H1 (cell line): ENCODE measurements around the gene BGLAP. TPM values are rescaled to one million over a fixed set of nuclear protein-coding genes. Genes with fewer than 3 reads are reported as not detected.

Experiments used
- CTCF ChIA-PET: fragments of 300-600 bp; sonication (Branson Sonifier 250); formaldehyde crosslinking; loops from one replicate; lab custom pipeline; 2021; ENCODE audit not compliant: partially characterized antibody; lab: Charles Lee
- POLR2A ChIA-PET: fragments of 300-600 bp; sonication (Branson Sonifier 250); formaldehyde crosslinking; loops from one replicate; lab custom pipeline; 2021; ENCODE audit warnings: inconsistent platforms; ENCODE audit not compliant: partially characterized antibody; lab: Charles Lee
- DNase-seq, 2 experiments: peaks; one replicate each; pipeline versions ENCODE4 v3.0.0 to v3.0.0-alpha.2; 2010 to 2022; ENCODE audit warnings: low spot score in 2 of 2, low read depth in 1 of 2, mixed read lengths in 1 of 2
- FAIRE-seq: peaks from 2 replicates; lab custom pipeline; 2011; peaks lifted over from hg19 to GRCh38; lab: Jason Lieb, UNC
- H2AFZ ChIP-seq: 2 replicates; pipeline ENCODE4 v1.8.1; 2012; ENCODE audit warnings: low read length, inconsistent platforms
- H2AK5ac ChIP-seq: 2 replicates; pipeline ENCODE4 v1.6.1; 2013; ENCODE audit warnings: low read depth, low read length
- H2BK120ac ChIP-seq: replicated peaks from 2 replicates; pipeline ENCODE3; 2013; ENCODE audit warnings: low read depth, low read length, inconsistent platforms
- H2BK12ac ChIP-seq: 2 replicates; pipeline ENCODE4 v1.6.1; 2013; ENCODE audit warnings: low read depth, low read length
- H2BK15ac ChIP-seq: 2 replicates; pipeline ENCODE4 v1.6.1; 2013; ENCODE audit warnings: low read length
- H2BK20ac ChIP-seq: 2 replicates; pipeline ENCODE4 v1.6.1; 2013; ENCODE audit warnings: low read length
- H2BK5ac ChIP-seq: 2 replicates; pipeline ENCODE4 v1.6.1; 2013; ENCODE audit warnings: low read depth, low read length
- H3K14ac ChIP-seq: 2 replicates; pipeline ENCODE4 v1.6.1; 2013; ENCODE audit warnings: inconsistent platforms; ENCODE audit not compliant: insufficient read length
- H3K18ac ChIP-seq: 2 replicates; pipeline ENCODE4 v1.6.1; 2013; ENCODE audit warnings: low read length; ENCODE audit errors: extremely low read depth
- H3K23ac ChIP-seq: 2 replicates; pipeline ENCODE4 v1.6.1; 2013; ENCODE audit warnings: inconsistent platforms; ENCODE audit not compliant: insufficient read length
- H3K23me2 ChIP-seq: 2 replicates; pipeline ENCODE4 v1.6.1; 2013; ENCODE audit warnings: low read depth, low read length
- H3K27ac ChIP-seq: 2 replicates; pipeline ENCODE4 v1.6.1; 2011; ENCODE audit warnings: low read depth, low read length, inconsistent platforms
- H3K27me3 ChIP-seq, 4 experiments: replicated peaks in 1 of 4; 1 replicate in 1 of 4; 2 replicates in 3 of 4; pipeline versions ENCODE4 v1.6.1 to v1.8.1; 2011 to 2013; ENCODE audit warnings: low read length in 3 of 4, mild to moderate bottlenecking in 3 of 4, inconsistent platforms in 2 of 4, mixed read lengths in 2 of 4, moderate library complexity in 1 of 4; ENCODE audit not compliant: control insufficient read depth in 3 of 4, insufficient read depth in 3 of 4; ENCODE audit errors: extremely low read depth in 1 of 4
- H3K36me3 ChIP-seq, 4 experiments: 2 replicates each; pipeline versions ENCODE4 v1.6.1 to v1.8.1; 2011 to 2013; ENCODE audit warnings: mild to moderate bottlenecking in 4 of 4, low read length in 3 of 4, moderate library complexity in 2 of 4, control low read depth in 1 of 4, inconsistent platforms in 1 of 4; ENCODE audit not compliant: insufficient read depth in 4 of 4, control insufficient read depth in 2 of 4
- H3K4ac ChIP-seq: replicated peaks from 2 replicates; pipeline ENCODE3; 2013; ENCODE audit warnings: low read length, low read depth, mixed read lengths, inconsistent platforms; ENCODE audit not compliant: insufficient read length
- H3K4me1 ChIP-seq, 4 experiments: replicated peaks in 1 of 4; 1 replicate in 1 of 4; 2 replicates in 3 of 4; pipeline versions ENCODE4 v1.6.1 to v1.8.1; 2011 to 2013; ENCODE audit warnings: low read length in 3 of 4, inconsistent platforms in 2 of 4, mixed read lengths in 1 of 4; ENCODE audit not compliant: insufficient read depth in 4 of 4, control insufficient read depth in 3 of 4
- H3K4me2 ChIP-seq, 2 experiments: 2 replicates each; pipeline versions ENCODE4 v1.6.1 to v1.8.1; 2011 to 2013; ENCODE audit warnings: low read depth in 2 of 2, low read length in 2 of 2, control low read depth in 1 of 2, inconsistent platforms in 1 of 2, mild to moderate bottlenecking in 1 of 2; ENCODE audit not compliant: insufficient read depth in 1 of 2
- H3K4me3 ChIP-seq, 4 experiments: fragments of 200-600, 300-600 bp in 1 of 4; sonication (generic), shearing (Covaris generic), sonication (Bioruptor Twin) in 1 of 4; 2 replicates each; pipeline versions ENCODE4 v1.5.1 to v1.8.1; 2011 to 2016; ENCODE audit warnings: low read length in 4 of 4, low read depth in 3 of 4, control low read depth in 2 of 4, inconsistent platforms in 2 of 4, mild to moderate bottlenecking in 2 of 4, mixed read lengths in 1 of 4, moderate library complexity in 1 of 4; ENCODE audit not compliant: insufficient read depth in 2 of 4; ENCODE audit errors: extremely low read depth in 1 of 4
- H3K56ac ChIP-seq: replicated peaks from 2 replicates; pipeline ENCODE3; 2013; ENCODE audit warnings: low read depth, mild to moderate bottlenecking, mixed read lengths, low read length, inconsistent platforms; ENCODE audit not compliant: insufficient read length
- H3K79me1 ChIP-seq: 2 replicates; pipeline ENCODE4 v1.6.1; 2013; ENCODE audit warnings: low read depth, low read length, control low read depth
- H3K79me2 ChIP-seq, 2 experiments: 2 replicates each; pipeline versions ENCODE4 v1.6.1 to v1.8.1; 2012 to 2013; ENCODE audit warnings: low read length in 2 of 2, mild to moderate bottlenecking in 2 of 2, inconsistent platforms in 1 of 2; ENCODE audit not compliant: insufficient read depth in 2 of 2, control insufficient read depth in 1 of 2
- H3K9ac ChIP-seq, 4 experiments: replicated peaks in 1 of 4; 1 replicate in 1 of 4; 2 replicates in 3 of 4; pipeline versions ENCODE4 v1.6.1 to v1.8.1; 2011 to 2013; ENCODE audit warnings: low read depth in 3 of 4, low read length in 3 of 4, control low read depth in 2 of 4, mild to moderate bottlenecking in 2 of 4, moderate library complexity in 2 of 4, inconsistent platforms in 1 of 4; ENCODE audit errors: extremely low read depth in 1 of 4
- H3K9me3 ChIP-seq, 2 experiments: 2 replicates each; pipeline versions ENCODE4 v1.6.1 to v1.8.1; 2012 to 2013; ENCODE audit warnings: mild to moderate bottlenecking in 2 of 2, moderate library complexity in 2 of 2, control low read depth in 1 of 2, inconsistent platforms in 1 of 2, low read depth in 1 of 2, low read length in 1 of 2, mixed read lengths in 1 of 2; ENCODE audit not compliant: insufficient read depth in 2 of 2
- H4K20me1 ChIP-seq, 2 experiments: replicated peaks in 1 of 2; 2 replicates each; pipeline versions ENCODE3 to v1.8.1; 2011 to 2013; ENCODE audit warnings: inconsistent platforms in 2 of 2, low read length in 2 of 2, mild to moderate bottlenecking in 1 of 2; ENCODE audit not compliant: insufficient read depth in 2 of 2, control insufficient read depth in 1 of 2
- H4K5ac ChIP-seq: 2 replicates; pipeline ENCODE4 v1.6.1; 2013; ENCODE audit warnings: low read length, low read depth, mixed read lengths, inconsistent platforms; ENCODE audit not compliant: insufficient read length
- H4K8ac ChIP-seq: 2 replicates; pipeline ENCODE4 v1.8.0; 2013; ENCODE audit warnings: mild to moderate bottlenecking, moderate library complexity, low read length, inconsistent platforms; ENCODE audit not compliant: insufficient read depth; ENCODE audit errors: extremely low read depth
- H4K91ac ChIP-seq: replicated peaks from 2 replicates; pipeline ENCODE3; 2013; ENCODE audit warnings: low read length, mixed read lengths, inconsistent platforms; ENCODE audit not compliant: insufficient read length
- ATF2 ChIP-seq: IDR thresholded peaks from 2 replicates; pipeline ENCODE4 v1.6.1; 2012; ENCODE audit warnings: low read length, inconsistent platforms
- EZH2 ChIP-seq: fragments of 200-600 bp; sonication (generic); IDR thresholded peaks from 2 replicates; pipeline ENCODE4 v1.7.1; 2012; ENCODE audit warnings: low read depth, mild to moderate bottlenecking, moderate library complexity, low read length, inconsistent platforms; ENCODE audit not compliant: severe bottlenecking
- POU5F1 ChIP-seq: IDR thresholded peaks from 2 replicates; pipeline ENCODE4 v1.6.1; 2011; ENCODE audit warnings: low read depth, mild to moderate bottlenecking, low read length, moderate library complexity
- RBBP5 ChIP-seq: IDR thresholded peaks from 2 replicates; pipeline ENCODE4 v1.7.1; 2012; ENCODE audit warnings: low read depth, mild to moderate bottlenecking, inconsistent platforms, low read length, moderate library complexity, borderline replicate concordance
- SUZ12 ChIP-seq: fragments of 200-600 bp; sonication (generic); IDR thresholded peaks from 2 replicates; pipeline ENCODE4 v1.6.1; 2012; ENCODE audit warnings: mild to moderate bottlenecking, inconsistent platforms, low read length, moderate library complexity, mixed read lengths
- TAF7 ChIP-seq: optimal IDR thresholded peaks from 2 replicates; pipeline ENCODE3; 2011; ENCODE audit warnings: low read depth, mild to moderate bottlenecking, inconsistent platforms, low read length, moderate library complexity, borderline replicate concordance
- WGBS, 2 experiments: shearing (Covaris generic) in 1 of 2; methylation state at CpG; one replicate each; pipeline versions ENCODE4 v1.1.6 to v1.1.7; 2013 to 2015; ENCODE audit warnings: low lambda C conversion rate in 2 of 2, mixed read lengths in 2 of 2, inconsistent platforms in 1 of 2, low coverage in 1 of 2, missing lambda C conversion rate in 1 of 2; ENCODE audit not compliant: insufficient replicate concordance in 2 of 2, insufficient coverage in 1 of 2, insufficient read length in 1 of 2; ENCODE audit errors: extremely low coverage in 1 of 2, missing lambda C conversion rate in 1 of 2; 5-methylcytosine and 5-hydroxymethylcytosine counted together
- polyA plus RNA-seq, 7 experiments: library from polyadenylated mRNA; depleted of rRNA in 3 of 7; stranded (reverse) in 5 of 7; unstranded in 2 of 7; fragments of >200 nt in 5 of 7; fragments of 200-250 nt in 2 of 7; gene quantifications; 1 replicate in 5 of 7; 2 replicates in 1 of 7; 4 replicates in 1 of 7; pipeline versions ENCODE4 v1.2.1 to v1.2.3, GENCODE V29; 2011 to 2013; ENCODE audit warnings: missing spikeins in 2 of 7, mixed read lengths in 2 of 7
- total RNA-seq: library from RNA; stranded (reverse); fragmentation: NEBNext Ultra II Directional; extraction: Animal tissue kit (Norgen Biotek cat#: 25700); gene quantifications from 2 replicates; pipeline ENCODE4 v1.2.1, GENCODE V29; 2021

The BGLAP gene
- total and polyA plus RNA-seq, 2 of the 8 experiments (the other 6 are each of a cell fraction or from before 2014, with no cell fraction given): 1.2 to 1.5 TPM

GRCh38 chr1:156257711-156258110, 15.7 kb downstream of the BGLAP start:
- Histone ChIP-seq H4K8ac (no peak overlapping the region), H3K14ac (no peak overlapping the region), H3K79me1 (no peaks in the 10 kb centered on the region; the same call in 1 of the 2 replicates), H3K23me2 (no peaks in the 10 kb centered on the region), H3K36me3 (peaks cover 48 to 82% (median 72%) of the 10 kb centered on the region in 4 experiments), H2AFZ (no peak overlapping the region), H3K23ac (no peak overlapping the region), H4K20me1 (peaks cover 0 to 3% of the 10 kb centered on the region in 2 experiments), H3K9me3 (no peaks in the 10 kb centered on the region), H4K91ac (no peak overlapping the region), H3K9ac (no peak overlapping the region), H3K56ac (no peak overlapping the region), H2BK120ac (no peak overlapping the region), H2BK5ac (no peak overlapping the region), H3K18ac (no peak overlapping the region), H3K79me2 (no peaks in the 10 kb centered on the region), H3K4me3 (no peak overlapping the region), H2BK12ac (no peak overlapping the region), H2BK20ac (no peak overlapping the region), H3K4me1 (no peaks in the 10 kb centered on the region), H3K27me3 (no peaks in the 10 kb centered on the region), H4K5ac (no peak overlapping the region), H3K4me2 (no peak overlapping the region), H3K27ac (no peak overlapping the region), H2AK5ac (no peak overlapping the region), H3K4ac (no peak overlapping the region), H2BK15ac (no peak overlapping the region)
- FAIRE-seq (no peak), DNase-seq (no peak)
- TF ChIP-seq POU5F1 (no peak), RBBP5 (no peak), EZH2 (no peak), ATF2 (no peak), TAF7 (no peak), SUZ12 (no peak)
- CTCF ChIA-PET: interaction anchor here (0.6 to 47.2 kb wide), 5 partner anchors 11 to 117 kb away, joined by 3 to 1265 read pairs (median 4); partner anchors contain the start of gene SEMA4A
- POLR2A ChIA-PET: interaction anchor here (1.3 to 4.3 kb wide), 4 partner anchors 11 to 28 kb away, joined by 3 to 19 read pairs (median 7); no protein-coding TSS in a partner anchor
- 100% methylated on average over 2 of the region's 2 CpGs; no CpG with 5 or more reads in 1 of the 2 experiments for WGBS, 2 experiments
